RWPE1 (cell line): ENCODE measurements around the gene HOXB6.

Source experiments
- CTCF ChIA-PET: fragments of 350-600 bp; sonication (Branson Sonifier 250); formaldehyde crosslinking; extraction: SDS; loops from one replicate; lab custom pipeline; 2021; lab: Yijun Ruan, JAX
- POLR2A ChIA-PET: fragments of 400-600 bp; formaldehyde crosslinking; extraction: SDS; loops from one replicate; lab custom pipeline; 2020; ENCODE audit warnings: antibody characterized with exemption; ENCODE audit not compliant: low non-redundant PET; lab: Yijun Ruan, JAX
- DNase-seq: peaks from one replicate; pipeline ENCODE4 v3.0.0; 2012; ENCODE audit warnings: low spot score
- H3K27ac ChIP-seq: fragments of 450-650 bp; 2 replicates; pipeline ENCODE4 v1.5.1; 2017
- TF ChIP-seq, protein P1 (sequence below): fragments of 450-650 bp; conservative IDR thresholded peaks from 2 replicates; pipeline ENCODE4 v1.5.1; 2017; ENCODE audit warnings: low read depth, mild to moderate bottlenecking

The HOXB6 gene

DNA sequence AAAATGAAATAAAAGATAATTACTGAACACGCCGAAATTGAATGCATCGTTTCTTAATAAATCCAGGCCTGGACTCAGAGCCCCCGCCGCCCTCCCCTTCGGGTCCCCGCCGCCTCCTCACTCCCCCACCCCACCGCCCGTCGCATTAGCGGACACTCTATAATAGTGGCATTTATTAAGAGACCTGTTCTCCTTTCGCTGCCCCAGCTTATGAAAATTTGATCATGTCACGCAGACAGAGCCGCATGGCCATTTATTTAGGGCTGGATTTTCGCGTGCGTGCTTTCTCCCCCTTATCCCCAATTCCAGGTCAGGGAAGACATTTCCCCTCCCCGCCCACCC is 53.6 kb downstream of the HOXB6 start:
- H3K27ac ChIP-seq: no peak overlapping the region
- no peak for DNase-seq
- ChIA-PET CTCF (interaction anchor here (0.6 kb wide), 1 partner anchor 208 kb away, joined by 3 read pairs; no protein-coding TSS in a partner anchor), POLR2A (no interaction called here)
- TF ChIP-seq, protein P1, sequence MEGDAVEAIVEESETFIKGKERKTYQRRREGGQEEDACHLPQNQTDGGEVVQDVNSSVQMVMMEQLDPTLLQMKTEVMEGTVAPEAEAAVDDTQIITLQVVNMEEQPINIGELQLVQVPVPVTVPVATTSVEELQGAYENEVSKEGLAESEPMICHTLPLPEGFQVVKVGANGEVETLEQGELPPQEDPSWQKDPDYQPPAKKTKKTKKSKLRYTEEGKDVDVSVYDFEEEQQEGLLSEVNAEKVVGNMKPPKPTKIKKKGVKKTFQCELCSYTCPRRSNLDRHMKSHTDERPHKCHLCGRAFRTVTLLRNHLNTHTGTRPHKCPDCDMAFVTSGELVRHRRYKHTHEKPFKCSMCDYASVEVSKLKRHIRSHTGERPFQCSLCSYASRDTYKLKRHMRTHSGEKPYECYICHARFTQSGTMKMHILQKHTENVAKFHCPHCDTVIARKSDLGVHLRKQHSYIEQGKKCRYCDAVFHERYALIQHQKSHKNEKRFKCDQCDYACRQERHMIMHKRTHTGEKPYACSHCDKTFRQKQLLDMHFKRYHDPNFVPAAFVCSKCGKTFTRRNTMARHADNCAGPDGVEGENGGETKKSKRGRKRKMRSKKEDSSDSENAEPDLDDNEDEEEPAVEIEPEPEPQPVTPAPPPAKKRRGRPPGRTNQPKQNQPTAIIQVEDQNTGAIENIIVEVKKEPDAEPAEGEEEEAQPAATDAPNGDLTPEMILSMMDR: no peak

DNA sequence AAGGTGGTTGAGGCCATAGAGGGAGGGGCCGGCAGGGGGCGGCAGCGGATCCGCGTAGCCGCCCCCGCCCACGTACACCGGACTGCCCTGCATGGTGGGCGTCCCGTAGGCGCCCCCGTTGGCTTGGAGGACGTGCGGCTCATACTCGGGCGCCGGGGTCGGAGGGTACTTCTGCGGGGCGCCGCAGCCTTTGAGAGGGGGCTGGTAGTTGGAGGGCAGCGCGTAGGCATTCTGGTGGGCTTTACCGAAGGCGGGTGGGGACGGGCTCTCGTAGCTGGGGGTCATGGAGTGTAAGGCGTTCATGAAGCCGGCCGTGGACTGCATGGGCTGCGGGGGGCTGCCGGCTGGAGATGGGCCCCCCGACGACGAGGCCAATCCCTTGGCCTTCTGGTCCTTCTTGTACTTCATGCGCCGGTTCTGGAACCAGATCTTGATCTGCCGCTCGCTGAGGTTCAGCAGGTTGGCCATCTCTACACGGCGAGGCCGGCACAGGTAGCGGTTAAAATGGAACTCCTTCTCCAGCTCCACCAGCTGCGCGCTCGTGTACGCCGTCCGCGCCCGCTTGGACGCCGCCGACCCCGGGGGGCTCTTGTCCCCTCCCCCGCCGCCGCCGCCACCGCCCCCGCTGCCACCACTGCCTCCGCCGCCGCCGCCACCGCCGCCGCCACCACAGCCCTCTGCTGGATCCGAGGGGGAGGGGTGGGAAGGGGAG is 54.1 kb downstream of the HOXB6 start:
- no peak overlapping the region for H3K27ac ChIP-seq
- DNase-seq: no peak
- TF ChIP-seq, protein P1: no peak
- ChIA-PET CTCF (no interaction called here), POLR2A (no interaction called here)

DNA sequence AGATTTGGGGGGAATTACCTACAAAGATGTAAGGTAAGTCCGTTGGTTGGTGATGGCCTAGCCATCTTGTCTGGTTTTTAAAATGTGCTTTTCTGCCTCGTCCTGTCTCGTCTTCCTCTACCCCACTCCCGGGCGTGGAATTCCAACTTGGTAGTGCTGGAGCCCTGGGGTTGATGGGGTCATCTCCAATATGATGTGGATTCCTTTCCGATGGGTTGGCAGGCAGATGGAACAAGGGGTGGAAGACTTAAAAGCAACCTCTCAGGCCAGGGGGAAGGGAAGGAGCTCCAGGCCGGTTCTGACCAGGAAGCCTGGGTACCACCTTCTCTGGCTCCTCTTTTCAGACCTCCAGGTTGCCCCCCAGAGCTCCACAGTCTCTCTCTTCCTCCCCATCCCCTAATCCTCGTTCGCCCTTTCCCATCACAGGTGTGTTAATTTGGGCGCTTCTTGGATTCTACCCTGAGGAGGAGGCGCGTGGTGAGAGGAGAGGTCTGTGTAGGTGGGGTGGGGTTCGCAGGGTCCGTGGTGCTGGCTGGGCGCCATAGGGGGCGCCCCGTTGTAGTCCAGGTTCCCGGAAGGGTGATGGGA is 54.8 kb downstream of the HOXB6 start:
- POLR2A ChIA-PET: no interaction called here

DNA sequence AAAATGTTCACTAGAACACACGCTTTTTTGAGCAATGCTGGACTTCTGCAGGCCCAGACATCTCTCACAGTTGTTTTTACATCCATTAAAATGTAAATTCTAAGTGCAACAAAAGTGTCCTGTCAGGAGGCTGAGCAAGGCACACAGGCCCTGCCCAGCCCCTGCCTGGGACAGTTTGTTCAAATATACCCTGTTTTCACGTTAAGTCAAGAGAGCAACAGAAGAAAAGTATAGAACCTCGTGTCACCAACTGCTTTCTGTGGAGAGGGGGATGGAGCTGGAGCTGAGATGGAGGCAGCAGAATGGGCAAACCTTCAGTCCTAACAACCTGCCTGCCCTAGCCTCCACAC is 55.5 kb downstream of the HOXB6 start:
- TF ChIP-seq, protein P1: no peak
- ChIA-PET POLR2A (no interaction called here), CTCF (interaction anchor here (1.1 kb wide), 1 partner anchor 57 kb away, joined by 4 read pairs; no protein-coding TSS in a partner anchor)
- DNase-seq: no peak
- H3K27ac ChIP-seq: no peak overlapping the region

More for the DNA sequence above, 54.8 kb downstream of the HOXB6 start:
- TF ChIP-seq, protein P1: no peak
- H3K27ac ChIP-seq: no peak overlapping the region
- CTCF ChIA-PET: interaction anchor here (1.1 kb wide), 1 partner anchor 58 kb away, joined by 4 read pairs; no protein-coding TSS in a partner anchor
- DNase-seq: no peak

DNA sequence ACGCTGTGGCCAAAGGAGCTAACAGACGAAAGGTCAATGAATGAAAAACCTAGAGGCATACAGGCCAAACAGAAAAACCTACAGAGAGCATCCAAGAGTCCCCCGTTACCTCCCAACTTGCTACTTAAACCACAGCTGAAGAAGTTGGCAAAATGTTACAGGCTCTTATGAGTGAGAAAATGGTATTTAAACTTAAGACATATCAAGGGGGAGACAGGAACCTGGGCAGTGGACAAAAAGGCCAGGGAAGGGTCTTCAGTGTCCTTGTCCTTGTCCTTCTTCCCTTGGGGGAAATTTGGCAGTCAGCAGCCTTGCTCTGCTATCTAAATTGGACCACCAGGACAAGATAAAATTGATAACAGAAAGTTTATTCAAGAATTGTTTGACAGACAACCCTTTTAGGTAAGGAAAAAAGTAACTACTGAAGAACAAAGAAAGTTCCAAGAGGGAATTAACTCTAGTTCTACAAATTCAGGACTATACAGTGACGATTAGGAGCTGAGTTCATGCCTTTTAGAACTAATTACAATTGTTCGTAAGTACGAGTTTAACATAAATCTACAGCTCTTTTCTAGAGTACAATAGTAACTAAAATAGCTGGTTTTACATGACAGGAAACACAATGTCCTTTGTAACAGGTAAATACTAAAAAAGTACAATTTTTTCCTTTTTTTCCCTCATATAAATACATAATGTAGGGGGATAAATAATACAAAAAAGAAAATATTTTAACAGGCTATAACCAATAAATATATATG is 56.1 kb downstream of the HOXB6 start:
- POLR2A ChIA-PET: no interaction called here
- TF ChIP-seq, protein P1: no peak
- DNase-seq: no peak
- CTCF ChIA-PET: interaction anchor here (1.1 kb wide), 1 partner anchor 56 kb away, joined by 4 read pairs; no protein-coding TSS in a partner anchor
- no peak overlapping the region for H3K27ac ChIP-seq

DNA sequence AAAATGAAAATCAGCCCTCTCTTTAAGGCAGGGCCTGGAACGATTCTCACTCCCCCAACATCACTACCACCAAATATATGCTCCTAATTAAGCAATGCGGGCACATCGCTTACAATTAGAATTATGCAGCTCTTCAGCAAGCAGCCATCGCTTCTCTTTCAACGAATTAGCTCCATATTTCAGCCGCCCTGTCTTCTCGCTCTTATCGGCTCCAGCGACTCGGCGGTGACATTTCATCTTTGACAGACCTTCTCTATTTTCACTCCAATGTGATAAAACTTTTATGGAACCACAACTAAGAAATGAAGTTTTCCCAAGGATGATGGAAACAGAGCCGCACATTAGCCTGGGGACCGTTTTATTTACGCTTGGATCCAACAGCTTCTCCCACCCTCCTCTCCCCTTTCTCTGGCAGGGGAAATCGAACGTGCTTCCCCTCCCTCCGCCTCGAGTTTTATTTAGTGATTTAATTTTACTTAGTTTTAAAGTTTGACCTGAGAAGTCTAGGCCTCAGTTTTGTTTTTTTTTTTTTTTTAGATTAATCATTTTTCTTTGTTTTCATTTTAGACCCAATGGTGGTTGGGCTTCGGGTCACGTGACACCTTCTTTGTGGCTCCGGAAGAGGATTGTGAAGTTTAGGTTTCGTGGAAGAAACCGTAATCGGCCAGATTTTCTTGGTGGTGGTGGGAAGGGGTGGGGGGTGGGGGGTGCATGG is 56.8 kb downstream of the HOXB6 start:
- POLR2A ChIA-PET: no interaction called here
- CTCF ChIA-PET: no interaction called here
- no peak overlapping the region for H3K27ac ChIP-seq
- no peak for DNase-seq
- TF ChIP-seq, protein P1: no peak
